Stimulated activated CD4-positive, alpha-beta T cell treated with anti-CD3 and anti-CD28 coated beads, Interleukin-12 subunit alpha, Interleukin-12 subunit beta, amount 100 ng/mL, for 48 hours (primary cell): ENCODE results near the gene MALAT1.

Experiments
- DNase-seq, 3 donors: peaks; one replicate each; pipeline ENCODE4 v3.0.0-alpha.2; 2020; ENCODE audit warnings: low read depth in 2 of 3, low spot score in 1 of 3

The MALAT1 gene

GRCh38 chr11:65554842-65555430 lies 56.1 kb downstream of the MALAT1 start:
- DNase-seq, result no peak

GRCh38 chr11:65555693-65556231 lies 56.9 kb downstream of the MALAT1 start:
- DNase-seq, result no peak
